Endothelial cell of umbilical vein (primary cell): ENCODE data around the gene STAB2. TPM values are rescaled to one million over a fixed set of nuclear protein-coding genes. Genes with fewer than 3 reads are reported as not detected.

Experiments used
- polyA plus RNA-seq, 4 experiments: library from polyadenylated mRNA; depleted of rRNA in 3 of 4; stranded (reverse) in 3 of 4; unstranded in 1 of 4; fragments of >200 nt; gene quantifications; 2 replicates each; pipeline versions ENCODE4 v1.2.1 to v1.2.3, GENCODE V29; 2011 to 2012; ENCODE audit warnings: missing spikeins in 1 of 4
- small RNA-seq: library from RNA; depleted of rRNA; stranded (forward); fragments of <200 nt; gene quantifications from one replicate; pipeline ENCODE3, GENCODE V24; 2012; ENCODE audit warnings: low replicate concordance, low read depth; ENCODE audit not compliant: insufficient read depth, insufficient read length
- total RNA-seq: library from RNA; stranded (reverse); gene quantifications from 2 replicates; pipeline ENCODE4 v1.2.3, GENCODE V29; 2021

Gene STAB2
- total and polyA plus RNA-seq, 2 donors (not counting 3 experiments of a cell fraction or from before 2014, with no cell fraction given): 0.01 TPM; not detected in 1

Small RNAs within 50 kb of the gene (small RNA-seq; reads per million reads assigned to genes)
- gene RF00096: not detected

Other genes starting within 250 kb of the STAB2 start
- gene C12orf42, start 91.3 kb upstream of the STAB2 start, total RNA-seq: not detected in 2 replicates
- not detected in 2 replicates for gene C12orf42, start 91.3 kb upstream of the STAB2 start, polyA plus RNA-seq